ENCODE data around the gene ORMDL2.
"Not testable (repeated sequence)": the region's sequence is repeated elsewhere in the genome, so short reads cannot be mapped to it uniquely, and the experiment has no call there.

The ORMDL2 gene

GRCh38 chr12:55833056-55833455 is 15.2 kb downstream of the ORMDL2 start:
- no peaks in the 10 kb centered on the region for H3K27me3 ChIP-seq (ENCODE audit: insufficient read depth, low read length)
- H2AFZ ChIP-seq (ENCODE audit: low read length): no peak overlapping the region
- H4K20me1 ChIP-seq (ENCODE audit: insufficient read depth, low read length): no peaks in the 10 kb centered on the region
- H3K9me2 ChIP-seq (ENCODE audit: low read depth, low read length): no peaks in the 10 kb centered on the region
- peaks cover 4% of the 10 kb centered on the region; the same call in 1 of the 2 replicates for H3K36me3 ChIP-seq (ENCODE audit: insufficient read depth, low read length)
- H3K4me2 ChIP-seq (ENCODE audit: low read length): no peak overlapping the region
- no peaks in the 10 kb centered on the region for H3F3A ChIP-seq (ENCODE audit: insufficient read depth, low read length)
- H3K79me2 ChIP-seq (ENCODE audit: insufficient read depth, low read length): peaks cover 6% of the 10 kb centered on the region
- peaks cover 22% of the 10 kb centered on the region for H3K4me1 ChIP-seq (ENCODE audit: insufficient read depth, low read length, severe bottlenecking)
- H3K4me3 ChIP-seq (ENCODE audit: low read depth, low read length, poor library complexity, severe bottlenecking): no peak overlapping the region
- TF ChIP-seq CTCF (IDR thresholded peaks at IDR 0.05; ENCODE audit: low read length) (no peak), EZH2 (IDR thresholded peaks at IDR 0.05; ENCODE audit: borderline replicate concordance, low read length) (no peak)
- H3K27ac ChIP-seq (ENCODE audit: low read depth, low read length, poor library complexity, severe bottlenecking): no peak overlapping the region
- H3K9me3 ChIP-seq (ENCODE audit: low read length): no peaks in the 10 kb centered on the region
- H3K9ac ChIP-seq (ENCODE audit: low read length): no peak overlapping the region

- not testable (repeated sequence) for H3K36me3 ChIP-seq (ENCODE audit: insufficient read depth, low read length); H3K4me3 ChIP-seq (ENCODE audit: low read depth, low read length, poor library complexity, severe bottlenecking); H3K9me3 ChIP-seq (ENCODE audit: low read length); H3K27ac ChIP-seq (ENCODE audit: low read depth, low read length, poor library complexity, severe bottlenecking); H3K27me3 ChIP-seq (ENCODE audit: insufficient read depth, low read length); H3K9me2 ChIP-seq (ENCODE audit: low read depth, low read length); H3K79me2 ChIP-seq (ENCODE audit: insufficient read depth, low read length); H3K4me2 ChIP-seq (ENCODE audit: low read length); H3K9ac ChIP-seq (ENCODE audit: low read length); H3F3A ChIP-seq (ENCODE audit: insufficient read depth, low read length); H2AFZ ChIP-seq (ENCODE audit: low read length); H4K20me1 ChIP-seq (ENCODE audit: insufficient read depth, low read length)
- H3K4me1 ChIP-seq (ENCODE audit: insufficient read depth, low read length, severe bottlenecking): peaks cover 13% of the 10 kb centered on the region
These were observed 16.6 kb downstream of the ORMDL2 start for GRCh38 chr12:55834400-55834799.

GRCh38 chr12:55838361-55838760 is 20.5 kb downstream of the ORMDL2 start:
- Histone ChIP-seq H3K27ac (ENCODE audit: low read depth, low read length, poor library complexity, severe bottlenecking) (no peak overlapping the region), H3K9me2 (ENCODE audit: low read depth, low read length) (no peaks in the 10 kb centered on the region), H3K4me1 (ENCODE audit: insufficient read depth, low read length, severe bottlenecking) (no peaks in the 10 kb centered on the region), H3K4me3 (ENCODE audit: low read depth, low read length, poor library complexity, severe bottlenecking) (no peak overlapping the region), H3K27me3 (ENCODE audit: insufficient read depth, low read length) (no peaks in the 10 kb centered on the region), H2AFZ (ENCODE audit: low read length) (no peak overlapping the region), H3K4me2 (ENCODE audit: low read length) (no peak overlapping the region), H4K20me1 (ENCODE audit: insufficient read depth, low read length) (no peaks in the 10 kb centered on the region), H3K79me2 (ENCODE audit: insufficient read depth, low read length) (no peaks in the 10 kb centered on the region), H3K36me3 (ENCODE audit: insufficient read depth, low read length) (no peaks in the 10 kb centered on the region; the same call in 1 of the 2 replicates), H3K9me3 (ENCODE audit: low read length) (no peaks in the 10 kb centered on the region), H3F3A (ENCODE audit: insufficient read depth, low read length) (no peaks in the 10 kb centered on the region), H3K9ac (ENCODE audit: low read length) (no peak overlapping the region)
- no peak for TF ChIP-seq EZH2 (IDR thresholded peaks at IDR 0.05; ENCODE audit: borderline replicate concordance, low read length)
- no peak for TF ChIP-seq CTCF (IDR thresholded peaks at IDR 0.05; ENCODE audit: low read length)

GRCh38 chr12:55839345-55840140 is 21.7 kb downstream of the ORMDL2 start:
- no peaks in the 10 kb centered on the region for H4K20me1 ChIP-seq (ENCODE audit: insufficient read depth, low read length)
- H3K27me3 ChIP-seq (ENCODE audit: insufficient read depth, low read length): no peaks in the 10 kb centered on the region
- H3K79me2 ChIP-seq (ENCODE audit: insufficient read depth, low read length): no peaks in the 10 kb centered on the region
- H3K4me3 ChIP-seq (ENCODE audit: low read depth, low read length, poor library complexity, severe bottlenecking): no peak overlapping the region
- TF ChIP-seq CTCF (IDR thresholded peaks at IDR 0.05; ENCODE audit: low read length) (no peak), EZH2 (IDR thresholded peaks at IDR 0.05; ENCODE audit: borderline replicate concordance, low read length) (no peak)
- no peak overlapping the region for H3K27ac ChIP-seq (ENCODE audit: low read depth, low read length, poor library complexity, severe bottlenecking)
- no peaks in the 10 kb centered on the region for H3K4me1 ChIP-seq (ENCODE audit: insufficient read depth, low read length, severe bottlenecking)
- no peak overlapping the region for H3K4me2 ChIP-seq (ENCODE audit: low read length)
- H3K9ac ChIP-seq (ENCODE audit: low read length): no peak overlapping the region
- no peaks in the 10 kb centered on the region; the same call in 1 of the 2 replicates for H3K36me3 ChIP-seq (ENCODE audit: insufficient read depth, low read length)
- H3K9me2 ChIP-seq (ENCODE audit: low read depth, low read length): no peaks in the 10 kb centered on the region
- no peaks in the 10 kb centered on the region for H3F3A ChIP-seq (ENCODE audit: insufficient read depth, low read length)
- no peaks in the 10 kb centered on the region for H3K9me3 ChIP-seq (ENCODE audit: low read length)
- H2AFZ ChIP-seq (ENCODE audit: low read length): no peak overlapping the region

Measured in OCI-LY1 (cell line).